Ammon's horn (tissue), 1 donor: ENCODE data around the gene LRRC28.

ENCODE experiments used
- DNase-seq: peaks from one replicate; pipeline ENCODE4 v3.0.0-alpha.2; 2016; ENCODE audit warnings: low spot score

Gene LRRC28

DNA sequence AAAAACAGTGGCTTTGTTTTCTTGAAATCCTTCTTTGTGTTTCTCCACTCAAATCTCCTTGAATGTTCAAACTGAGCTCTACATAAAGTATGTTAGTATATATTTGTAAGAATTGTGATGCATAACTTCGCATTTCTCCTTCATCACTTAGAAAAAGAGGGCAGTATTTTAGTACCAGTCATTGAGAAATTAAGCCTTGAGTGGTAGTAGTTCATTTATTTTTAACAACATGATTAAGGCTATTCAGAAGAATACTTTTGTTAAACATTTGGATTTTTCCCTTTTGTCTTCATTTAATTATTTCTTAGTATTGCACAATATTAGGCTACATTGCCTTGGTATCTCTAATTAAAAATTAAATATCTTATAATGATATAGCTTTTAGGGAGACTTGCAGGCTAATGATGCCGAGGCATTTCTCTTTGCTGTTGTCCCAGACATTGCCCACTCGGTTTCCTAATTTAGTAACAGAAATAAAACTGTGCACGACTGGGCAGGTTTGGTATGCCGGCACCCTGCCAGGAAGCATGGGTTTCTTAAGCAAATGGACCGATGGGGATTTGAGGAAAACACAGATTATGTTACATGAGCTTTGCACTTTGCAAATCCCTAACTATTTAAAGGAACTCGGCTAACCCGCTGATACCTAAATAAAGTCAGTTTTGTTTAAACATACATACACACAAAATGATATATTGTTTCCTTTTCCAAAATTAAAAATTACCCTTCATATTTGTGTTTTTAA is 54.7 kb downstream of the LRRC28 start:
- DNase-seq: no peak

DNA sequence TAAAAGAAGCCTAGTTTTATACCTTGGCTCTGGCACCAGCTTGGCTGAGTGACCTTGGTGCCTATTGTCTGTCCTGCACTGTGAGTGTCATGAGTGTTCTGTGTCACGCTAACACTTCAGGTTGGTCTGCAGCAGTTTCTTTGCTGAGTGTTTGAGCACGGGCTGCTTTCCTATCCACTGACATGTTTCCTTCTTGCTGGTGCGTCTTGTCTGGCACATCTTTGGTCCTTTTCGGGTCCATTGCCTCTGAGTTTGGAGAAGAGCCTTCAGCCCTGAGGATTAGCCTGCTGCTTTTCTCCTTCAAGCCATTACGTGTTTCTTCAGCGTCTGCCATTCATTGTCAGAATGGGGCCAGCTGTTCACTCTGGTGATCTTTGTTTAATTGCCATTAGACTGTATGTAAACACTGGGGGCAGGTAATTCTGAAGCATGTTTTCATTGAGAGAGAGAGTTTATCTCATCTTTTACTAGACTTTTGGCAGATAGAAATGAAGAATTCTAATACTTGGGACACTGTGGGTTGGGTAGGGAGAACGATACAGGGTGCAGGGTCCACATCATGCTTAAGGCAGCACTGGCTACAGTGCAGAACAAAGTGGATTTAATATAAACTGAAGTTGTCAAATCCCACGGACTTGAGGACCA is 55.5 kb downstream of the LRRC28 start:
- no peak for DNase-seq

- DNase-seq: no peak
Observed at GRCh38 chr15:99307735-99308134, 56.5 kb downstream of the LRRC28 start.

GRCh38 chr15:99310745-99311144 is 59.5 kb downstream of the LRRC28 start:
- no peak for DNase-seq

DNA sequence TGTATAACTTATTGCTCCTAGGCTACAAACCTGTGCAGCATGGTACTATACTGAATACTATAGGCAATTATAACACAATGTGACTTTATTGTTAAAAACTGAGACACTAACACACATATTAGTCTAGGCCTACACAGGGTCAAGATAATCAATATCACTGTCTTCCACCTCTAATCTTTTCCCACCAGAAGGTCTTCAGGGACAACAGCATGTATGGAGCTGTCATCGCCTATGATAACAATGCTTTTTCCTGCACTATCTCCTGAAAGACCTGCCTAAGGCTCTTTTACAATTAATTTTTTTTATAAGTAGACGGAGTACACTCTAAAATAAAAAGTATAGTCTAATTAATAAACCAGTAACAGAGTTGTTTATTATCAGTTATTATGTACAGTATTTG is 60.9 kb downstream of the LRRC28 start:
- DNase-seq: no peak

DNA sequence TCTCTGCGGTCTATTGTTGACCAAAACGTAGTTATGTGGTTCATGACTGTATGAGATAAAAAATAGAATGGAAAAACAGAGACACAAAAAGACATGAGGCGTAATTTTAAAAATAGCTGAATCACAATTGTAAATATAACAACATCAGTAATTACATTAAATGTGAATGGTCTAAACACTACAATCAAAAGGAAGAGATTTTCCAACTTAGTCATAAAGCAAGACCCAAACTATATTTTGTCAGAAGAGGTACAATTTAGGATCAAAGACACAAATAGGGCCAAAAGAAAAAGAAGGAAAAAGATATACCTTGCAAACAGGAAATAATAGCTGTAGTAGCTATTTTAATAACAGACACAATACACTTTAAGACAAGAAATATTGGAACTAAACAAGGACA is 61.5 kb downstream of the LRRC28 start:
- DNase-seq: no peak

- no peak for DNase-seq
Observed at GRCh38 chr15:99315636-99316035, 64.4 kb downstream of the LRRC28 start.

DNA sequence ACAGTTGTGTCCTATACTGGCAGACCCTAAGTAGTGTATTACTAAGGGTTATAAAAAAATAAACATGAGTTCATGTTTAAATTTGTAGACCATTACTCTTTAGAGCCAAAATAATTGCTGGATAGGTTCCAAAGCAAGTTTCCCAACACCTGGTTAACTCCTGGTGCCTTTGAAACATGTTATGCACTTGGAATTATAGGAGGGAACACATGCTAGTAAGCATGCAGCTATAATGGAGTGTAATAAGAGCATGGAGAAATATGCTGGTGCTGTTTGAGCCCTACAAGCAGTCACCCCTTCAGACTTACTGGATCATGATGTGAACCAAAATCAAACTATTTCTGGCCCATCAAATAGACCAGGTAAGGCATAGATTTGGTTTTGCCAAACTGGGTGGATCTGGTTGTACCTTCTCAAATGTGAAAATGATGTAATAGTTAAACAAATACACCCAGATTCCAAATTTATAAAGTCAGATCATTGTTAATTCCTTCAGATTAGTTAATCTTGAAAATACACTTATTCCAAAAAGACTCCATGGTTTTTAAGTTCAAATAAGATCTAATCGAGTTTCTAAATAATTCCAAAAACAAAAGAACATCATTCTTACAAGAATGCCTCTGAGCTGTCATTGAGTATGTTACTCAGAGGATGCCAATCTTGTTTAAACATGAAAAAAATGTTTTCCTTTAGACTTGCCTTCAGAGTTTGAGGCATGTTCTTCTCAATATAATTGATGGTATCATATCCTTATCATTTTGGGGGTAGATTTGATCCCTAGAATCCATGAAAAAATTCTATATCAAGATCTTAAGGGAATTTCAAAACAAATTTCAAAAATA is 69.3 kb downstream of the LRRC28 start:
- no peak for DNase-seq

- no peak for DNase-seq
Observed at GRCh38 chr15:99321468-99321867, 70.2 kb downstream of the LRRC28 start.

- no peak for DNase-seq
Observed at GRCh38 chr15:99322643-99323405, 71.5 kb downstream of the LRRC28 start.

DNA sequence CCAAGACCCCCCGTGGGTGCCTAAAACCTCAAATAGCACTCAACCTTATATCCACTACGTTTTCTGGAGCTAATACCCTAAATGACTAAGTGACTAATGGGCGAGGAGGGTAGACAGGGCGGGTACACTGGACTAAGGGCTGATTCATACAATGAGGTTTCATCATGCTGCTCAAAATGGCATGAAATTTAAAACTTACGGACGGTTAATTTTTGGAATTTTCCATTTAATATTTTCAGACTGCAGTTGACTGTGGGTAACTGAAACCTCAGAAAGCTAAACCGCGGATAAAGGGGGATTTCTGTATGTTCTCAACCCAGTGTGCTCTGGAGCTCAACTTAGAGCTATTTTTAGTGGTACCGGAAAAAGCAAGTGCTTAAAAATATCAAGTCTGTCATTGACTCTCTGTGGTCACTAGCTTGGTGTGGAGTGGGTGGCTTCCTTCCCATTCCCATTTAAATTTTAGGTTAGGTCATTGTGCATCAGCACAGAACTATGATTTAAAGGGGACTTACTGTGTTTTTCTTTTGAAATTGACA is 72.9 kb downstream of the LRRC28 start:
- no peak for DNase-seq

GRCh38 chr15:99324700-99325099 is 73.4 kb downstream of the LRRC28 start:
- no peak for DNase-seq

DNA sequence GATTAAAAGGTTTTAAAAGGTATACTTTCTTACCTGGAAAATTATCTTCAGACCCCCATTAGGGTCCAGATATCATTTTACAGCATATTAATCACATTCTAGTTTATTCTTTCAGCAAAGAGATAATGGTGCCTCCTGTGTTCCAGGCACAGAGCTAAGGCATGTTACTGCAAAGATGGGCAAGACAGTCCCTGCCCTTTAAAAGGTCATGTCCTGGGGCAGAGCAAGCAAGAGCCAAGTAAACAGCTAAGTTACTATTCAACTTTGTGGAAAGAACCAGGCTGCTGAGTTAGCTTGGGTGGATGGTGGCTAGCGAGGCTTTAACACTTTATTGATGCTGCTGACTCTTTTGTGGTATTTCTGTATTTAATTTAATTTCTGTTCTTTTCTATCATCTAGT is 75.0 kb downstream of the LRRC28 start:
- no peak for DNase-seq

DNA sequence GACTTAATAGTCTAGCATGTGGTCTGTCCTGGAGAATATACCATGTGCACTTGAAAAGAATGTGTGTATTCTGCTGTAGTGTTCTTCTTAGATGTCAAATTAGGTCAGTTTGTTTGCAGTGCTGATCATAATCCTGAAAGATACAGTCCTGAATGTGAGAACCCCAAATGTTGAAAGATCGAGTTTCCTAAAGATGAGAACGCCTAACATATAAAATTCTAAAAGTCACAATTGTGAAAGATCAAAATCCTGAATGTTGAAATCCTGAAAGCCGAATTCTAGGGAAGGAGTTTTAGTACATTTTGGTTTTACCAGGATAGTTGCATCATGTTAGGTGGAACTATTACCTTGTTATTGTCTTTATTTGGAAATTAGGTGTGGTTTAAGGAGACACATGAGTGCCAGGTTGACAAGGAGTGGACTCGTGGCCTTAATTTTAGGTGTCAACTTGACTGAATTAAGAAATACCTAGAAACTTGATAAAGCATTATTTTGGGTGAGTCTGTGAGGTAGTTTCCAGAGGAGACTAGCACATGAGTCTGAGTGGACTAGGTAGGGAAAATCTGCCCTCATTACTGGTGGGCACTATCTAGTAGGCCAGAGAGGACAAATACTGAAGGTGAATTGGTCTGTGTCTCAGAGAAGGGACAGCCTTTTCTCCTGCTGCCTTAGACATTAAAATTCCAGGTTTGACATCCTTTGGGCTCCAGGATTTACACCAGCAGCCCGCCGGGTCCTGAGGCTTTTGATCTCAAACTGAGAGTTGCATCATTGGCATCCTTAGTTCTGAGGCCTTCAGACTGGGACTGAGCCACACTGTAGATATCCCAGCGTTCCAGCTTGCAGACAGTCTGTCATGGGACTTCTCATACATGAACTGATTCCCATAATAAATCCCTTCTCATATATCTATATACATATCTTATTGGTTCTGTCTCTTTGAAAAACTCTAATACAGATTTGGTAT is 77.1 kb downstream of the LRRC28 start:
- DNase-seq: no peak

DNA sequence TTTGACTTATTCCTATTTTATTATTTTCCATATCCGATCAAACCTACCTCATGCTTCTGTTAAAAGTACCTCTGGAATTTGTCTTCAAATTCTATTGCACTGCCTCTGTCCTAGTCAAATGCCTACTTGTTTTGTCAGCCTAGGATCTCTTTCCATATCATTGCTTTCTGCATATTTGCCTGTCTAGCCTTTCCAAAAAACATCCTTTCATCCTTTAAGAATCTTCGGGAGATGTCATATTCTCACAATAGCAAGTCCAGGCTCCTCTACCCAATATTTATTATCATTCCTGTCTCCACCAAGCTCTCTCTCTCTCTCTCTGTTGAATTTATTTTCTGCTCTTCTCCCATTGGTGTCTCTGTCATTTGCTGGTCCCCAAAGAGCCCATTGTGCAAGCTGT is 80.1 kb downstream of the LRRC28 start:
- DNase-seq: no peak

- no peak for DNase-seq
Observed at GRCh38 chr15:99333413-99333812, 82.1 kb downstream of the LRRC28 start.

DNA sequence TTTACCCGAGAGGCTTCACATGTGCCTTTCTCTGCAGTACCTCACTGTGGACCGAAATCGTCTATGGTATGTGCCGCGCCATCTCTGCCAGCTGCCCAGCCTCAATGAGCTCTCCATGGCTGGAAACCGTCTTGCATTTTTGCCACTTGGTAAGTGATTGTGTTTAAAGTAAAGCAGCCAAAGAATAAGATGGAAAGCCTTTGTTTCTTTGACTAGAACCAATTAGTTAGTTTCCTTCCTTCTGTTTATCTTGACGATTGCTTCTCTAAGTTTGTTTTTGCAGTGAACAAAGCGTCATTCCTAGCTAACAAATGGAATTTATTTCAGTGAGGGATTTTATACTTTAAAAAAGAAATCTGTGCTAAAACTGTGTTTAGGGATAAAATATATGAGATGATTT is 82.7 kb downstream of the LRRC28 start:
- DNase-seq: no peak

DNA sequence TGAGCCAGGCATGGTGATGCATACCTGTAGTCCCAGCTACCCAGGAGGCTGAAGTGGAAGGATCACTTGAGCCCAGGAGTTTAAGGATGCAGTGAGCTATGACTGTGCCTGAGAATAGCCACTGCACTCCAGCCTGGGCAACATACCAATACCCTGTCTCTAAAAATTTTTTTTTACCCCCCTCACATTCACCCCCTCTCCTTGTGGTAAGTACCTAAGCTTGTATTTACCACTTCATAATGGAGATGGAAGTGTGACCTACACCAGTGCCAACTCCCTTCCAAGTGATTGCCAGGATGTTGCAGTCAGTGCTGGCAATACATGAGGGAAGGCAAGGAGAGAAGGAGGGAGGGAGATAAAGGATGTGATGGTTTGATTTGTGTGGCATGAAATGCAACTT is 84.2 kb downstream of the LRRC28 start:
- DNase-seq: no peak

DNA sequence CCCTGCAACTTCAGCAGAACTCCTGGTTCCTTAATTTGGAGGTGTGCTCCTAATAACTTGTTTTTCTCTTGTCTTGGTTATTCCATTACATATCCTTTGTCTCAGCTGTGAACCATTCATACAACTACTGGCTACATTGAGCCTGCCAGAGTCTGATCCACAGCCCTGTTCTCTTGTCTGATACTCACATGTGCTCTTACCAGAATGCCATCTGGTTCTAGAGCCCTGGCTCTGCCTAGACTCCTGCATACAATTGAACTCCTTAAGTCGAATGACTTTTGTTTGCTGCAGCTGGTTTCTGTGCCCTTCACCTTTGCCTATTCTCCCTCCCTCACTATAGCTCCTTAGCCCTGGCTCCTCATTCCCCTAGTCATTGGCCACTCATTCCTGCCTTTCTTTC is 85.5 kb downstream of the LRRC28 start:
- no peak for DNase-seq

- no peak for DNase-seq
Observed at GRCh38 chr15:99340347-99340746, 89.1 kb downstream of the LRRC28 start.

- DNase-seq: no peak
Observed at GRCh38 chr15:99341786-99342185, 90.5 kb downstream of the LRRC28 start.
